SK-N-MC (cell line): ENCODE data around the gene SIVA1.

Experiments used
- DNase-seq: peaks from one replicate; pipeline ENCODE4 v3.0.0-alpha.2; 2011; ENCODE audit warnings: low read depth, low spot score
- H3K27ac ChIP-seq: fragments of 200-600 bp; sonication (generic); 2 replicates; pipeline ENCODE4 v1.5.1; 2016; ENCODE audit warnings: mixed run types
- H3K36me3 ChIP-seq: fragments of 200-600 bp; sonication (generic); 2 replicates; pipeline ENCODE4 v1.6.1; 2017; ENCODE audit warnings: antibody characterized with exemption, low read length, mixed read lengths; ENCODE audit not compliant: insufficient read depth
- H3K4me3 ChIP-seq: fragments of 200-600 bp; sonication (generic); 2 replicates; pipeline ENCODE4 v1.5.1; 2016
- H3K9ac ChIP-seq: fragments of 200-600 bp; sonication (generic); 2 replicates; pipeline ENCODE4 v1.8.0; 2017; ENCODE audit warnings: mixed run types, mixed read lengths; ENCODE audit not compliant: insufficient read length
- H3K9me3 ChIP-seq: fragments of 200-600 bp; sonication (generic); 2 replicates; pipeline ENCODE4 v1.6.1; 2017; ENCODE audit warnings: low read depth, mild to moderate bottlenecking, antibody characterized with exemption, low read length, moderate library complexity, mixed read lengths
- EZH2 ChIP-seq: fragments of 200-600 bp; sonication (generic); IDR thresholded peaks from one replicate; pipeline ENCODE4 v1.6.1; 2017; ENCODE audit warnings: antibody characterized with exemption
- FOXP2 ChIP-seq: optimal IDR thresholded peaks from 2 replicates; pipeline ENCODE3; 2011; ENCODE audit warnings: mild to moderate bottlenecking, moderate library complexity; ENCODE audit not compliant: insufficient read depth; ENCODE audit errors: extremely low read length, control extremely low read depth
- POLR2AphosphoS5 ChIP-seq: IDR thresholded peaks from 2 replicates; pipeline ENCODE4 v1.6.1; 2012; ENCODE audit warnings: mild to moderate bottlenecking, low read depth, low read length, borderline replicate concordance

The SIVA1 gene

GRCh38 chr14:104796687-104797081 is 43.7 kb downstream of the SIVA1 start:
- no peak for TF ChIP-seq FOXP2
- TF ChIP-seq POLR2AphosphoS5: no peak
- Histone ChIP-seq H3K4me3 (no peak overlapping the region), H3K9me3 (no peaks in the 10 kb centered on the region), H3K36me3 (no peaks in the 10 kb centered on the region), H3K27ac (no peak overlapping the region), H3K9ac (no peak overlapping the region)
- no peak for DNase-seq

GRCh38 chr14:104797115-104798044 is 44.4 kb downstream of the SIVA1 start:
- no peaks in the 10 kb centered on the region for H3K36me3 ChIP-seq
- no peak overlapping the region for H3K27ac ChIP-seq
- no peak overlapping the region for H3K9ac ChIP-seq
- TF ChIP-seq EZH2 (no peak), FOXP2 (no peak), POLR2AphosphoS5 (no peak)
- DNase-seq: no peak
- no peak overlapping the region for H3K4me3 ChIP-seq
- H3K9me3 ChIP-seq: no peaks in the 10 kb centered on the region

- Histone ChIP-seq H3K4me3 (no peak overlapping the region), H3K27ac (no peak overlapping the region), H3K36me3 (no peaks in the 10 kb centered on the region), H3K9ac (no peak overlapping the region), H3K9me3 (no peaks in the 10 kb centered on the region)
- DNase-seq: no peak
- TF ChIP-seq EZH2 (no peak), POLR2AphosphoS5 (no peak), FOXP2 (no peak)
These were observed 45.6 kb downstream of the SIVA1 start for GRCh38 chr14:104798300-104799243.

- Histone ChIP-seq H3K27ac (no peak overlapping the region), H3K9ac (no peak overlapping the region), H3K36me3 (no peaks in the 10 kb centered on the region), H3K9me3 (no peaks in the 10 kb centered on the region), H3K4me3 (no peak overlapping the region; the same call in 1 of the 2 replicates)
- DNase-seq: no peak
- TF ChIP-seq EZH2 (no peak), FOXP2 (no peak), POLR2AphosphoS5 (no peak)
These were observed 46.5 kb downstream of the SIVA1 start for GRCh38 chr14:104799244-104800014.

- no peak for DNase-seq
- Histone ChIP-seq H3K4me3 (peak overlapping the region; percentile 47), H3K9me3 (no peaks in the 10 kb centered on the region), H3K9ac (no peak overlapping the region), H3K36me3 (no peaks in the 10 kb centered on the region), H3K27ac (no peak overlapping the region)
- TF ChIP-seq FOXP2: no peak
These were observed 47.2 kb downstream of the SIVA1 start for GRCh38 chr14:104800015-104800770.

- H3K9ac ChIP-seq: no peak within 1 kb of the TSS
- peak within 1 kb of the TSS; percentile 82 for H3K4me3 ChIP-seq
- no peak for TF ChIP-seq FOXP2
- no peak for TF ChIP-seq EZH2
- no peak for TF ChIP-seq POLR2AphosphoS5
- no peak for DNase-seq
- no peak within 1 kb of the TSS for H3K27ac ChIP-seq
- no peaks in the 10 kb centered on the region for H3K9me3 ChIP-seq
- no peaks in the 10 kb centered on the region for H3K36me3 ChIP-seq
These were observed 48.0 kb downstream of the SIVA1 start, which contains the start of gene ZBTB42 for GRCh38 chr14:104800771-104801519. TSS of gene ZBTB42 (plus strand) at chr14:104801101. CDS start at chr14:104801198, 97 bp downstream.
